IMR-90 (cell line): ENCODE data around the gene ADAMTS10.

Source experiments
- POLR2A ChIP-seq: IDR thresholded peaks from 2 replicates; pipeline ENCODE4 v1.6.1; 2012; ENCODE audit warnings: mild to moderate bottlenecking, low read depth, low read length
- TF ChIP-seq, protein P1 (sequence below): conservative IDR thresholded peaks from 2 replicates; pipeline ENCODE4 v1.5.1; 2012; ENCODE audit warnings: mild to moderate bottlenecking, low read depth, low read length, improper control_type of control experiment

DNA sequence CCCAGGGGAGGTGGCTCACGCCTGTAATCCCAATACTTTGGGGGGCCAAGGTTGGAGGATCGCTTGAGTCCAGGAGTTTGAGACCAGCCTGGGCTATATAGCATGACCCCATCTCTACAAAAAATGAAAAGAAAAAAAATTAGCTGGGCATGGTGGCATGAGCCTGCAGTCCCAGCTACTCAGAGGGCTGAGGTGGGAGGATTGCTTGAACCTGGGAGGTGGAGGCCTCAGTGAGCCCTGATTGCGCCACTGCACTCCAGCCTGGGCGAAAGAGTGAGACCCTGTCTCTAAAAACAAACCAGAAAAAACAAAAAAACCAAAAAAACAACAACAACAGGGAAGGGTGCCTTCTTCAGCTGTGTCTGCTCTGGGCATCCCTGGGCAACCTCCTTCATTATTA, 32.8 kb downstream of the ADAMTS10 start:
- TF ChIP-seq, protein P1, sequence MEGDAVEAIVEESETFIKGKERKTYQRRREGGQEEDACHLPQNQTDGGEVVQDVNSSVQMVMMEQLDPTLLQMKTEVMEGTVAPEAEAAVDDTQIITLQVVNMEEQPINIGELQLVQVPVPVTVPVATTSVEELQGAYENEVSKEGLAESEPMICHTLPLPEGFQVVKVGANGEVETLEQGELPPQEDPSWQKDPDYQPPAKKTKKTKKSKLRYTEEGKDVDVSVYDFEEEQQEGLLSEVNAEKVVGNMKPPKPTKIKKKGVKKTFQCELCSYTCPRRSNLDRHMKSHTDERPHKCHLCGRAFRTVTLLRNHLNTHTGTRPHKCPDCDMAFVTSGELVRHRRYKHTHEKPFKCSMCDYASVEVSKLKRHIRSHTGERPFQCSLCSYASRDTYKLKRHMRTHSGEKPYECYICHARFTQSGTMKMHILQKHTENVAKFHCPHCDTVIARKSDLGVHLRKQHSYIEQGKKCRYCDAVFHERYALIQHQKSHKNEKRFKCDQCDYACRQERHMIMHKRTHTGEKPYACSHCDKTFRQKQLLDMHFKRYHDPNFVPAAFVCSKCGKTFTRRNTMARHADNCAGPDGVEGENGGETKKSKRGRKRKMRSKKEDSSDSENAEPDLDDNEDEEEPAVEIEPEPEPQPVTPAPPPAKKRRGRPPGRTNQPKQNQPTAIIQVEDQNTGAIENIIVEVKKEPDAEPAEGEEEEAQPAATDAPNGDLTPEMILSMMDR = no peak
- no peak for TF ChIP-seq POLR2A
